22Rv1 (cell line): ENCODE measurements around the gene NOTCH2.
"Not testable (repeated sequence)": the region's sequence is repeated elsewhere in the genome, so short reads cannot be mapped to it uniquely, and the experiment has no call there.

ENCODE experiments used
- ZFX ChIP-seq: fragments of 450-650 bp; IDR thresholded peaks from 2 replicates; pipeline ENCODE4 v1.6.1; 2017; ENCODE audit warnings: antibody characterized with exemption, borderline replicate concordance
- TF ChIP-seq, protein P1 (sequence below): fragments of 450-650 bp; IDR thresholded peaks from 2 replicates; pipeline ENCODE4 v1.5.1; 2017; ENCODE audit warnings: mild to moderate bottlenecking

DNA sequence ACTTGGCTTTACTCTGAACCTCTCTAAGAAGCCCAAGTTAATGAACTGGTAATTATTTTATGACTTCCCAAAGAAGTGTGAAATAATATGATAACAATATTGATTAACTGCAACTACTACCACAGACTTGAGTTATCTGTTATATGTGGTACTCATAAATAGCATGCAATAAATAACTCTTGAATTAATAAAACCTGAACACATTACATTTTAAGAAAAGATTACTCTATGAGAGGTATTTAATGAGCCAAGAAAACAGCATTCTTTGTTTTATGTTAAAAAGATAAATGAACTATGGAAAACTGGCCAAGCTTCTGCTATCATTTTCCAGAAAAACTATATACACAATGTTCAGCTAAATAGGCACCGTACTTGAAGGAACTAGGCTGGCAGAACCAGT is 45.7 kb downstream of the NOTCH2 start:
- TF ChIP-seq, protein P1, sequence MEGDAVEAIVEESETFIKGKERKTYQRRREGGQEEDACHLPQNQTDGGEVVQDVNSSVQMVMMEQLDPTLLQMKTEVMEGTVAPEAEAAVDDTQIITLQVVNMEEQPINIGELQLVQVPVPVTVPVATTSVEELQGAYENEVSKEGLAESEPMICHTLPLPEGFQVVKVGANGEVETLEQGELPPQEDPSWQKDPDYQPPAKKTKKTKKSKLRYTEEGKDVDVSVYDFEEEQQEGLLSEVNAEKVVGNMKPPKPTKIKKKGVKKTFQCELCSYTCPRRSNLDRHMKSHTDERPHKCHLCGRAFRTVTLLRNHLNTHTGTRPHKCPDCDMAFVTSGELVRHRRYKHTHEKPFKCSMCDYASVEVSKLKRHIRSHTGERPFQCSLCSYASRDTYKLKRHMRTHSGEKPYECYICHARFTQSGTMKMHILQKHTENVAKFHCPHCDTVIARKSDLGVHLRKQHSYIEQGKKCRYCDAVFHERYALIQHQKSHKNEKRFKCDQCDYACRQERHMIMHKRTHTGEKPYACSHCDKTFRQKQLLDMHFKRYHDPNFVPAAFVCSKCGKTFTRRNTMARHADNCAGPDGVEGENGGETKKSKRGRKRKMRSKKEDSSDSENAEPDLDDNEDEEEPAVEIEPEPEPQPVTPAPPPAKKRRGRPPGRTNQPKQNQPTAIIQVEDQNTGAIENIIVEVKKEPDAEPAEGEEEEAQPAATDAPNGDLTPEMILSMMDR: not testable (repeated sequence)
- not testable (repeated sequence) for TF ChIP-seq ZFX
